Vagina (tissue), 2 donors: Measurements from ENCODE around the gene VWA3B. TPM values are rescaled to one million over a fixed set of nuclear protein-coding genes. Genes with fewer than 3 reads are reported as not detected.

Source experiments
- DNase-seq, 2 donors: peaks; one replicate each; pipeline ENCODE4 v3.0.0-alpha.2; 2017; ENCODE audit errors: extremely low spot score in 2 of 2
- H3K27ac ChIP-seq: fragments of 200-600 bp; sonication (generic); one replicate; pipeline ENCODE4 v1.5.1; 2019
- H3K27me3 ChIP-seq: fragments of 200-600 bp; sonication (generic); one replicate; pipeline ENCODE4 v1.5.1; 2019
- H3K36me3 ChIP-seq, 2 donors: fragments of 200-600 bp; sonication (generic); one replicate each; pipeline ENCODE4 v1.5.1; 2017 to 2019
- H3K4me1 ChIP-seq: fragments of 200-600 bp; sonication (generic); one replicate; pipeline ENCODE4 v1.5.1; 2019
- H3K4me3 ChIP-seq, 2 donors: fragments of 200-600 bp; sonication (generic); 1 replicate in 1 of 2; 2 replicates in 1 of 2; pipeline ENCODE4 v1.5.1; 2016 to 2019
- H3K9me3 ChIP-seq: fragments of 200-600 bp; sonication (generic); one replicate; pipeline ENCODE4 v1.5.1; 2019
- CTCF ChIP-seq, 3 experiments: fragments of 450-650 bp in 2 of 3; fragments of 200-600 bp in 1 of 3; sonication (generic) in 1 of 3; IDR thresholded peaks; one replicate each; pipeline ENCODE4 v1.5.1; 2017 to 2019; ENCODE audit warnings: antibody characterized with exemption in 3 of 3, mild to moderate bottlenecking in 2 of 3, moderate library complexity in 2 of 3
- POLR2A ChIP-seq, 2 donors: fragments of 450-650 bp; IDR thresholded peaks; one replicate each; pipeline ENCODE4 v1.6.1; 2017; ENCODE audit warnings: antibody characterized with exemption in 2 of 2, mild to moderate bottlenecking in 2 of 2, moderate library complexity in 2 of 2
- POLR2AphosphoS5 ChIP-seq, 2 donors: sonication (generic); formaldehyde crosslinking; IDR thresholded peaks; one replicate each; pipeline ENCODE4 v1.9.0; 2017; ENCODE audit warnings: antibody characterized with exemption in 2 of 2, mild to moderate bottlenecking in 2 of 2, low read depth in 1 of 2; ENCODE audit not compliant: insufficient read depth in 1 of 2
- intact Hi-C: fragments of 100-400 bp; cut with DNase I; formaldehyde crosslinking; loops from one replicate; pipeline ENCODE4 v1.15.1; 2023
- total RNA-seq: library from RNA; depleted of rRNA; stranded (reverse); fragments of >200 nt; gene quantifications from one replicate; pipeline ENCODE4 v1.2.3, GENCODE V29; 2016

VWA3B gene
- total RNA-seq, 1 donor from 2014 or later = not detected

GRCh38 chr2:98187194-98187593 is 100.2 kb downstream of the VWA3B start:
- H3K4me1 ChIP-seq = no peaks in the 10 kb centered on the region
- no peaks in the 10 kb centered on the region for H3K36me3 ChIP-seq
- H3K27me3 ChIP-seq = no peaks in the 10 kb centered on the region
- H3K9me3 ChIP-seq = no peaks in the 10 kb centered on the region
- TF ChIP-seq POLR2AphosphoS5 (IDR thresholded peaks at IDR 0.05; ENCODE audit: insufficient read depth in 1 of 2, low read depth in 1 of 2) = no peak
- no peak for TF ChIP-seq POLR2A (IDR thresholded peaks at IDR 0.05)
- no peak for TF ChIP-seq CTCF (IDR thresholded peaks at IDR 0.05)
- intact Hi-C loops = no loop called here
- no peak overlapping the region for H3K4me3 ChIP-seq
- no peak overlapping the region for H3K27ac ChIP-seq
- DNase-seq = no peak

GRCh38 chr2:98188351-98189046 is 101.5 kb downstream of the VWA3B start:
- H3K9me3 ChIP-seq = no peaks in the 10 kb centered on the region
- H3K4me1 ChIP-seq = no peaks in the 10 kb centered on the region
- H3K36me3 ChIP-seq = no peaks in the 10 kb centered on the region
- DNase-seq = no peak
- H3K27ac ChIP-seq = no peak overlapping the region
- TF ChIP-seq CTCF (IDR thresholded peaks at IDR 0.05) (no peak), POLR2AphosphoS5 (IDR thresholded peaks at IDR 0.05; ENCODE audit: insufficient read depth in 1 of 2, low read depth in 1 of 2) (no peak), POLR2A (IDR thresholded peaks at IDR 0.05) (no peak)
- intact Hi-C loops = no loop called here
- H3K27me3 ChIP-seq = no peaks in the 10 kb centered on the region
- H3K4me3 ChIP-seq = no peak overlapping the region

- H3K36me3 ChIP-seq = no peaks in the 10 kb centered on the region
- no peak overlapping the region for H3K27ac ChIP-seq
- TF ChIP-seq POLR2AphosphoS5 (IDR thresholded peaks at IDR 0.05; ENCODE audit: insufficient read depth in 1 of 2, low read depth in 1 of 2) (no peak), POLR2A (IDR thresholded peaks at IDR 0.05) (no peak), CTCF (IDR thresholded peaks at IDR 0.05) (no peak)
- no peaks in the 10 kb centered on the region for H3K9me3 ChIP-seq
- intact Hi-C loops = no loop called here
- DNase-seq = no peak
- H3K4me1 ChIP-seq = no peaks in the 10 kb centered on the region
- H3K4me3 ChIP-seq = no peak overlapping the region
- H3K27me3 ChIP-seq = no peaks in the 10 kb centered on the region
Measured at GRCh38 chr2:98191883-98192282, 104.9 kb downstream of the VWA3B start.

GRCh38 chr2:98201576-98201975 is 114.6 kb downstream of the VWA3B start:
- Histone ChIP-seq H3K4me3 (no peak overlapping the region), H3K27me3 (no peaks in the 10 kb centered on the region), H3K36me3 (no peaks in the 10 kb centered on the region), H3K9me3 (no peaks in the 10 kb centered on the region), H3K27ac (no peak overlapping the region), H3K4me1 (no peaks in the 10 kb centered on the region)
- TF ChIP-seq CTCF (IDR thresholded peaks at IDR 0.05) = no peak
- TF ChIP-seq POLR2A (IDR thresholded peaks at IDR 0.05) = no peak
- TF ChIP-seq POLR2AphosphoS5 (IDR thresholded peaks at IDR 0.05; ENCODE audit: insufficient read depth in 1 of 2, low read depth in 1 of 2) = no peak
- DNase-seq = no peak
- intact Hi-C loops = no loop called here

- no peak overlapping the region for H3K27ac ChIP-seq
- intact Hi-C loops = no loop called here
- DNase-seq = no peak
- H3K27me3 ChIP-seq = no peaks in the 10 kb centered on the region
- no peak overlapping the region for H3K4me3 ChIP-seq
- no peaks in the 10 kb centered on the region for H3K9me3 ChIP-seq
- no peaks in the 10 kb centered on the region for H3K4me1 ChIP-seq
- no peaks in the 10 kb centered on the region for H3K36me3 ChIP-seq
- TF ChIP-seq POLR2AphosphoS5 (IDR thresholded peaks at IDR 0.05; ENCODE audit: insufficient read depth in 1 of 2, low read depth in 1 of 2) = no peak
- no peak for TF ChIP-seq POLR2A (IDR thresholded peaks at IDR 0.05)
- no peak for TF ChIP-seq CTCF (IDR thresholded peaks at IDR 0.05)
Measured at GRCh38 chr2:98205889-98206288, 118.9 kb downstream of the VWA3B start.
